EL (cell line): ENCODE measurements around the gene LSM12.
A peak's percentile ranks its signal among the peaks of the same experiment; 100 is the strongest.
"Not testable (repeated sequence)": the region's sequence is repeated elsewhere in the genome, so short reads cannot be mapped to it uniquely, and the experiment has no call there.

Experiments used
- DNase-seq: peaks from one replicate; pipeline ENCODE4 v3.0.0-alpha.2; 2016

The LSM12 gene

DNA sequence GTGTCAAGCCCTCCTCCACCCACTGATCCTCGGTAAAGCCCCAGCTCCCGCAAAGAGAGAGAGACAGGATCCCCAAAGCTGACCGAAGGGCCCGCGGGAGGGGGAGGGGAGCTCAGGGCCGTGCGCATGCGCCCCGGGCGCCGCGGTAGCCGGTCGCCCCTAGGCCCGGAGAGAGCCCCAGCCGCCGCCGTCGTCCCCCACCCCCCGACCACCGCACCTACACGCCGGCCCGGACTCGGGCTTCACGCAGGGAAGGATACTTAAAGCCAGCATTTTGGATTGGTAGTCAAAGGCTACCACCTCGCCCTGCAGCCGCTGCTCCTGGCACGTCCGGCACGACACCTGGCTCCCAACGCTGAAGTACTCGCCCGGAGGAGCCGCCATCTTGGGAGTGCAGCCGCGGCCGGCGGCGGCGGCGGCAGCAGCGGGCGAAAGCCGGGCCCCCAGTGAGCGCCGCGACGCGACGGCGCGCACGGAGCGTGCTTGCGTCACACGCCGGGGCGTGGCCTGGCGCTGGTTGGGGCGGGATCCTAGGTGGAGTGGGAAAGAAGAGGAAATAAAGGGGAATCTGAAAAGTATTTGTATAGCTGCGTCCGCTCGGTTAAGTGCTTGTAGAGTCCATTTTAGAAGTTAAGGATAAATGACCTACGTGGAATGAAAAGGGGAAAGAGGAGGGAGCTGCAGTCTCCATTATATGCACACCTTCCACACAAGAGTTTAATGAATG is at the start of gene LSM12:
TSS of gene LSM12 (minus strand) at position 468 of the 727 bp plus-strand sequence. CDS start at position 384, 84 bp downstream.
- DNase-seq, result peak; percentile 92

DNA sequence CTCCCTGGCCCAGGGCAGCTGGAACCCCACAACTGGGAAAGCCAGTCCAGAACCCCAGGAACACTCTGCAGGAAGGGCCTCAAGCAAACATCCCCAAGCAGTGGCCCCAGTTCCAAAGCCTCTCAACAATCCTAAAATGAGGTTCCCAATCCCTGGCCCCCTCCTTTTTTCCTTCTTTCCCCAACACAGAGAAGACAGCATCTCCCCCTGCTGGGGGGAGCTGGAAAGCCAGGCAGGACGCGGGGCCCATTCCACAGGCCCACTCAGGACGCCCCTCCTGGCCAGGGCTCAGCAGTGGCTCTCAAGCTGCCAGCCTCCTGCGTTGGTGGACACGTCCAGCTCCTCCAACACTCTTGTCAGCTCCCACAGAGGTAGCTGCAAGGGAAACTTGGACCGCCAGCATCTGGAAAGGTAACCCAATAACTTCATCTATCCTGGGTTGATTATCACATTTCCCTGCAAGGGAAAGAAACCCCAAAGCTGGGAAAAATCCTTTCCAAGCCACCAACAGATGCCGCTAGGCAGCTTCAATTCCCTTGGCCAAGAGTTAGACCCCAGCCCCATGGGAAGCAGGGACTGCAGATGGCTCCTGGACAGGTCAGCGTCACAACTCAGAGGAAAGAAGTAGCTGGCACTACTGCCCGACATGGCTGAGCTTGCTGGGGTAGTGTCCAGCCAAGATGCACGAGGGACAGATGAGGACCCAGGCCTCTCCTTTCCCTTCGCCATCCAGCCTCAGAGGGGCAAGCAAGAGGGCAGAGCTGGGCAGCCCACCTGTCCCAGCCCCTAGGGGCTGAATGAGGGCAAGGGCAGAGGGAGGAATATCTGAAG is 49.3 kb upstream of the LSM12 start:
- peak; percentile 56 for DNase-seq

DNA sequence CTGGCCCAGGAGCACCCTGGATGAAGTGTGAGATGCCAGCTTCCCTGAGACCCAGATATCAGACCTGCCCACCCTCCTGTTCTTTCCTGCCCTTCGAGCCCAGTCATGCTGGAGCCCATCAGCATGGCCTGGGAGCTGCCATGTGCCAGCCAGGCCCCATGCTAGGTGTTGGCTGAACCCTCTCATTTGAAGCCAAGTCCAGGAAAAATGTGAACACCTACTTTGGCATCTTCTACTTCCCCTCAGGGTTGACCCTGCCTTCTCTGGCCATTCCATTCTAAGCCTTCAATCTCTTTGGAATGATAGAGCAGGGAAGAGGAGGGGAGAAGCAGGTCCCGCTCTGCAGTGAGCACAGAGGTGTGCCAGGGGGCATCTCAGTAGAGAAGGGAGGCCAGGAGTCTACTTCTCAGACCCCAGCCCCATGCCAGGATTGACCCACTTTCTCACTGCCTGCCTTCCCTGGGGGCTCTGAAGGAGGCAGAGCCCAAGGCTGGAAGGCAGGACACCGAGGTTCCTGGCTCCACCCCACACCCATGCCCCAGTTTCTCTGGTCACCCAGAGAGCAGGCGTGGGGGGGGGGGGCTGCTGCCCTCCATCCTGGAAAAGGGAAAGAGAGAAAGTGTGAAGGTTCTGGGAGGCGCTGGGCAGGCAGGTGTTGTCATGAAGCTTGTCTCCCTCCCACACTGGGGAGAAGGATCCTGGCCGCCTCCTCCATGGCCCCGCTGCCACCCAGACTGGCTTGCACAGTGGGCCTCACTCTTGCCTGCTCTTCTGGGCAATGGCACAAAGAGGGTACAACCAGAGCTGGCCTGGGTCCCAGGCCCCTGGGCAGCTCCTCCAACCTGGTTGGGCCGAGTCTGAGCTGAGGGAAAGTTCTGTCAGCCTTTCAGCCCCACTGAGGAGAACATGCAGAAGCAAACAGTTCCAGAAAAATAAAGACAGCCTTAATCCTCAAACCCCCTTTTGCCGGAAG is 47.7 kb upstream of the LSM12 start:
- DNase-seq, result no peak

GRCh38 chr17:44113382-44113781 is 46.9 kb upstream of the LSM12 start:
- no peak for DNase-seq

- no peak for DNase-seq
These were observed 46.1 kb upstream of the LSM12 start for GRCh38 chr17:44112284-44113280.

- DNase-seq, result no peak
These were observed 45.3 kb upstream of the LSM12 start for GRCh38 chr17:44111777-44112176.

DNA sequence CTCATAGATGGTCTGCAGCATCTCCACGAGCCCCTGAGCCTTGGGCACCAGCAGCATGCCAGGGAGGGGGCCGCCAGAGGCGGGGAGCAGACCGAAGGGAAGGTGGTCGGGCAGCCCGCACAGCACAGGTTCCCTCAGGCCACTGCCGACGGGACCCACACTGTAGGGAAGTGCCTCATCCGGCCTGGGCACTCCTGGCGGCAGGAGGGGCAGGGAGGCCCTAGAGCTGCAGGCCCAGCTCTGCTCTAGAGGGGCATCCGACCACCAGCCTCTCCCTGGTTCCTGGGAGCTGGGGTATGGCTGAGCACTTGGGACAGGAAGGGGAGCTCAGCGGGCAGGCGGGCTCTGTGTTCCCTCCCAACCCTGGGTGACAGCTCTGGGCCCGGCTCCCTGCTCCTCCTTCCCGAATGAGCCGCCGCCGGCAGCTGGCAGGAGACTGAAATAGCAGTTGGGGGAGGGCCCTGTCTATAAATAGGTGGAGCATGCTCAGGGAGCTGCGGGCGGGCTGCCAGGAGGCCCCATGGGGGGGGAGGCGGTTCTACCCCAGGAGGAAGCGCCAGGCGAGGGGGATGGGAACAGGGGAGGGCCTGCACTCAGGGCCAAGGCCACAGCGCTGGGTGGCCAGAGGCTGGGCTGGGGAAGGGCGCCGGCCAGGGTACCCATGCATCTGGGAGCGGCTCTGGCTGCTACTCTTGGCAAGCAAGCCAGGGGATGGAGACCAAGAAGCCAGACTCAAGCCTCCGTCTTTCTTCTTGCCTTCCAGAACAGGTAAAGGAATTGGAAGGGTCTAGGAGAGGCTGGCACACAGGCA is 44.6 kb upstream of the LSM12 start:
- peak; percentile 90 for DNase-seq

GRCh38 chr17:44110011-44110686 is 43.7 kb upstream of the LSM12 start:
- DNase-seq, result no peak

- DNase-seq, result no peak
These were observed 42.8 kb upstream of the LSM12 start for GRCh38 chr17:44109312-44109630.

DNA sequence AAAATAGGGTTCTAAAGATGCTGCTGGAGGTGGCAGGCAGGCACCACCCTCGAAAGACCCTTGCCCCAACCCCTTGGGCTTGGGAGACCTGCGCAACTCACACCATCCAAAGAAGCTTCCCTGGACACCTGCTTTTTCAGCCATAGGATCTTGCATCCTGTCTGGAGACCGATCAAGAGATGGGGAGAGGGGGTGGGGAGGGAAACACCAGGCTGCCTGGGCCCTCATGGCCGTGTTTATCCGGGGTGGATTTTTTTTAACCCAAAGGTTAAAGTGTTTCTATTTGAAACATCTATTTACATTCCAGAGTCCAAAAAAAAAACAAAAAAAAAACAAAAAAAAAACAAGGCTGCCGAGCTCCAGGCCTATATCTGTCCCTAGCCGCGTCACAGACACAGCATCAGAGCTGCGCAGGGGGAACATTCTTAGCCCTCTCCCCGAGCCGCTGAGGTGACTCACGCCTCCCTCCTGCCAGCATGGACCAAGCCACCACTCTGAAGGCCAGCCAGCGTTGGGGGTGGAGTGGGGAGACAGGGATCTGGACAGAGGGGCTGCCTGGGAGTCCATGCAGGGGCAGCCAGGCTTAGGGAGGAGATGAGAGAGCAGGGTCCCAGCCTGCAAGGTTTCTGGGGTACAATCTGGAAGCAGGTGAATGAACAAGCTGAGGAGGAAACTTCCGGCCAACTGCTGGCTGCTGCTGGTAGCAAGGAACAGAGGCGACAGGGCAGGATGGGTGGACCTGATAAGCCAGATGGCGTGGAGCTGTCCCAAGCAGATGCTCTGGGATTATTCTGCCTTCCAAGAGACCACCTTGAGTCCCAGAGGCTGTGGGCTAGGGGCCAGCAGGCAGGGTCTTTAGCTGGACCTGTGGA is 42.2 kb upstream of the LSM12 start:
- DNase-seq, result peak; percentile 99

DNA sequence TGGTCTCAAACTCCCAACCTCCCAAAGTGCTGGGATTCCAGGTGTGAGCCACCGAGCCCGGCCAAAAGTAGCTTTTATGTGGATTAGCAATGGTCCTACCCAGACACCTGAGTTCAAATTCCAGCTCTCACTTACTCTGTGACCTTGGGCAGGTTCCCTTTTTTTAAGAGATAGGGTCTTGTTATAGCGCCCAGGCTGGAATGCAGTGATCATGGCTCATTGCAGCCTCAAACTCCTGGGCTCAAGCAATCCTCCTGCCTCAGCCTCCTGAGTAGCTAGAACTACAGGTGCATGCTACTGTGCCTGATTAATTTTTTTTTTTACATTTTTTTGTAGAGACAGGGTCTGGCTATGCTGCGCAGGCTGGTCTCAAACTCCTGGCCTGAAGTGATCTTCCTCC is 40.3 kb upstream of the LSM12 start:
- DNase-seq, result no peak

- DNase-seq, result no peak
These were observed 39.5 kb upstream of the LSM12 start for GRCh38 chr17:44105941-44106340.

GRCh38 chr17:44105483-44105882 is 39.0 kb upstream of the LSM12 start:
- no peak for DNase-seq

GRCh38 chr17:44102849-44103622 is 36.6 kb upstream of the LSM12 start:
- no peak for DNase-seq

- not testable (repeated sequence) for DNase-seq
These were observed 35.4 kb upstream of the LSM12 start for GRCh38 chr17:44101858-44102257.

DNA sequence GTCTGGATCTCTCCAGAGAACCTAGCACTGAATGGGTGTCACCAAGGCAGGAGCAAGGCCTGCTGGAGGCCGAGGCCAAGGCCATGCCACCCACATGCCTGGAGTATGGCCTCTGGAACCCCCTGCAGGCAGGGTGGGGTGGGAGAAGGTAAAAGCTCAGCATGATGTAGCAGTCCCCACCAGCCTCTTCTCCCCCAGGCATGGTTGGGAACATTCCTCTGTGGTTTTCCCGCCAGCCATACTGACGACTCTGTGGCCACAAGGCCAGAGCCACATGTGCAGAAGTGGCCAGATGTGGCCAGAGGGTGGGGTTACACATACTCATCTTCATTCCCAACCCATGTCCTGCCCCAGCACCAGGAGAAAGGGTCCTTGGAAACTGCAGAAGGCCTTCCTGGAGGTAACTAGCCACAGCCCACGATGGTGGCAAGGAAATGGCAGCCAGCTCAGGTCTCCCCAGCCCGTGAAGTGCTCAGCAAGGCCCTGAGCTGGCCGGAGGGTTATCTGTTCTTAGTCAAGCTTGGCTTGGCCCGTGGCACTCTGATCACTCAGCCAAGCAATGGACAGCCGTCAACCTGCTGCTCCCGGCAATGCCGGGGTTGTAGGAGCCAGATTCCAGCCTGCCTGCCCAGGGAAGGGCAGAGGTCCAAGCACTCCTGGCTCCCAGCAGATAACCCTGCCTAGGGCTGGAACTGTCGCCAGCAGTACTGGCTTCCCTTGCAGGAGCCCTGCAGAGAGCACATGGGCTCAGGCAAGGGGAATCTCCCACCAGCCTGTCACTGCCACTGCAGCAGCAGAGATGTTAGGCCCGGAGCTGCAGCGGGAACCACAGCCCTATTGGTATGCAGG is 30.9 kb upstream of the LSM12 start:
- DNase-seq, result peak; percentile 86
